Neural progenitor cell (in vitro differentiated cells): ENCODE data around the gene MYPN. TPM values are rescaled to one million over a fixed set of nuclear protein-coding genes. Genes with fewer than 3 reads are reported as not detected.
"Not testable (repeated sequence)": the region's sequence is repeated elsewhere in the genome, so short reads cannot be mapped to it uniquely, and the experiment has no call there.

Source experiments
- DNase-seq: peaks from one replicate; pipeline ENCODE4 v3.0.0-alpha.2; 2016; ENCODE audit warnings: low spot score
- H2AFZ ChIP-seq: fragments of 200-600 bp; sonication (generic); replicated peaks from 2 replicates; pipeline ENCODE4 v1.6.1; 2016; ENCODE audit warnings: antibody characterized with exemption
- H3F3A ChIP-seq: fragments of 200-600 bp; sonication (generic); 2 replicates; pipeline ENCODE4 v1.6.1; 2016; ENCODE audit warnings: antibody characterized with exemption, low read depth
- H3K27ac ChIP-seq: fragments of 200-600 bp; sonication (generic); 2 replicates; pipeline ENCODE4 v1.5.1; 2016; ENCODE audit warnings: mild to moderate bottlenecking
- H3K27me3 ChIP-seq: fragments of 200-600 bp; sonication (generic); 2 replicates; pipeline ENCODE4 v1.6.1; 2016; ENCODE audit warnings: mild to moderate bottlenecking, moderate library complexity
- H3K36me3 ChIP-seq: fragments of 200-600 bp; sonication (generic); 2 replicates; pipeline ENCODE4 v1.5.1; 2016
- H3K4me1 ChIP-seq: fragments of 200-600 bp; sonication (generic); 2 replicates; pipeline ENCODE4 v1.6.1; 2016; ENCODE audit warnings: mixed run types
- H3K4me2 ChIP-seq: fragments of 200-600 bp; sonication (generic); 2 replicates; pipeline ENCODE4 v1.6.1; 2016
- H3K4me3 ChIP-seq: fragments of 200-600 bp; sonication (generic); 2 replicates; pipeline ENCODE4 v1.5.1; 2016
- H3K79me2 ChIP-seq: fragments of 200-600 bp; sonication (generic); 2 replicates; pipeline ENCODE4 v1.6.1; 2016; ENCODE audit warnings: low read depth
- H3K9ac ChIP-seq: fragments of 200-600 bp; sonication (generic); 2 replicates; pipeline ENCODE4 v1.6.1; 2016
- H3K9me3 ChIP-seq: fragments of 200-600 bp; sonication (generic); 2 replicates; pipeline ENCODE4 v1.5.1; 2016; ENCODE audit warnings: low read depth
- H4K20me1 ChIP-seq: fragments of 200-600 bp; sonication (generic); 2 replicates; pipeline ENCODE4 v1.6.1; 2016; ENCODE audit warnings: low read depth
- H3K27ac Mint-ChIP-seq: 3 replicates; pipeline ENCODE4 v1.8.0; 2021; ENCODE audit warnings: mixed read lengths
- H3K27me3 Mint-ChIP-seq: 2 replicates; pipeline ENCODE4 v1.8.0; 2022; ENCODE audit warnings: low read depth, mild to moderate bottlenecking, inconsistent platforms, moderate library complexity, mixed read lengths; ENCODE audit not compliant: insufficient read depth
- H3K36me3 Mint-ChIP-seq: 3 replicates; pipeline ENCODE4 v1.8.0; 2021; ENCODE audit warnings: mixed read lengths
- H3K4me1 Mint-ChIP-seq: 3 replicates; pipeline ENCODE4 v1.8.0; 2021; ENCODE audit warnings: mixed read lengths
- H3K4me3 Mint-ChIP-seq: 3 replicates; pipeline ENCODE4 v1.8.0; 2021; ENCODE audit warnings: mild to moderate bottlenecking, moderate library complexity, mixed read lengths
- H3K9me3 Mint-ChIP-seq: 3 replicates; pipeline ENCODE4 v1.8.0; 2020; ENCODE audit warnings: mixed read lengths
- EZH2 ChIP-seq: fragments of 200-600 bp; sonication (generic); IDR thresholded peaks from 2 replicates; pipeline ENCODE4 v1.6.1; 2017; ENCODE audit warnings: antibody characterized with exemption, mild to moderate bottlenecking, moderate library complexity
- EZH2phosphoT487 ChIP-seq: fragments of 200-600 bp; sonication (generic); IDR thresholded peaks from 2 replicates; pipeline ENCODE4 v1.6.1; 2017; ENCODE audit warnings: antibody characterized with exemption
- total RNA-seq: library from RNA; depleted of rRNA; stranded (reverse); fragments of >200 nt; gene quantifications from 2 replicates; pipeline ENCODE4 v1.2.3, GENCODE V29; 2015; ENCODE audit warnings: low replicate concordance
- TF ChIP-seq, protein P1 (sequence below): fragments of 200-600 bp; sonication (generic); IDR thresholded peaks from 2 replicates; pipeline ENCODE4 v1.5.1; 2017; ENCODE audit warnings: antibody characterized with exemption, mild to moderate bottlenecking

MYPN gene
- total RNA-seq, 1 donor from 2014 or later = not detected

DNA sequence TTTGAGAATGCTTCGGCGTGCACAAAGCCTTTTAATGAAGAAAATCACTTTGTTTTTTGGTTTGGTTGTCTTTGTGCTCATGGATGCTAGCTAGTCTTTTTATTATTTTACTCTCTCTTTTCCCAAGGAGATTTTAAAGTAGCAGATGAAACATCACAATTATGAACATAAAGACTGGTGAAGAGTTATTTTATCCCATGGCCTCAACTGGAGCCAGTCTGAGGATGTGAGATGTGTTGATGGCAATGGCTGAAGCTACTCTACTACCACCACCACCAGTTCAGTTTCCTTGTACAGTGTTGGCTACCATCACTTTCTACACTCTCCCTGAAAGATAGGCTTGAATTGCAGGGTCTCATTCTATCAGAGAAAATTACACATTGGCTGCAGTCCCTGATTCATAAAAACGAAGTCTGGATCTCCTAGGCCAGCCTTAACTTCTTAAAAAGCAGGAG is 33.7 kb upstream of the MYPN start:
- H3K4me1 Mint-ChIP-seq = peaks cover 30% of the 10 kb centered on the region
- Histone ChIP-seq H3F3A (peaks cover 22% of the 10 kb centered on the region), H3K4me2 (peak overlapping the region; percentile 87), H3K4me3 (peak overlapping the region; percentile 91), H4K20me1 (peaks cover 5% of the 10 kb centered on the region), H3K27ac (no peak overlapping the region), H3K9ac (no peak overlapping the region), H2AFZ (peak overlapping the region; percentile 97), H3K79me2 (peaks cover 42% of the 10 kb centered on the region), H3K27me3 (no peaks in the 10 kb centered on the region), H3K4me1 (peaks cover 30% of the 10 kb centered on the region), H3K9me3 (no peaks in the 10 kb centered on the region), H3K36me3 (no peaks in the 10 kb centered on the region)
- peaks cover 6% of the 10 kb centered on the region for H3K36me3 Mint-ChIP-seq
- peak overlapping the region; percentile 35 for H3K27ac Mint-ChIP-seq
- no peaks in the 10 kb centered on the region for H3K9me3 Mint-ChIP-seq
- peak overlapping the region; percentile 98 for H3K4me3 Mint-ChIP-seq
- H3K27me3 Mint-ChIP-seq = no peaks in the 10 kb centered on the region
- TF ChIP-seq EZH2 (no peak), EZH2phosphoT487 (no peak)
- TF ChIP-seq, protein P1, sequence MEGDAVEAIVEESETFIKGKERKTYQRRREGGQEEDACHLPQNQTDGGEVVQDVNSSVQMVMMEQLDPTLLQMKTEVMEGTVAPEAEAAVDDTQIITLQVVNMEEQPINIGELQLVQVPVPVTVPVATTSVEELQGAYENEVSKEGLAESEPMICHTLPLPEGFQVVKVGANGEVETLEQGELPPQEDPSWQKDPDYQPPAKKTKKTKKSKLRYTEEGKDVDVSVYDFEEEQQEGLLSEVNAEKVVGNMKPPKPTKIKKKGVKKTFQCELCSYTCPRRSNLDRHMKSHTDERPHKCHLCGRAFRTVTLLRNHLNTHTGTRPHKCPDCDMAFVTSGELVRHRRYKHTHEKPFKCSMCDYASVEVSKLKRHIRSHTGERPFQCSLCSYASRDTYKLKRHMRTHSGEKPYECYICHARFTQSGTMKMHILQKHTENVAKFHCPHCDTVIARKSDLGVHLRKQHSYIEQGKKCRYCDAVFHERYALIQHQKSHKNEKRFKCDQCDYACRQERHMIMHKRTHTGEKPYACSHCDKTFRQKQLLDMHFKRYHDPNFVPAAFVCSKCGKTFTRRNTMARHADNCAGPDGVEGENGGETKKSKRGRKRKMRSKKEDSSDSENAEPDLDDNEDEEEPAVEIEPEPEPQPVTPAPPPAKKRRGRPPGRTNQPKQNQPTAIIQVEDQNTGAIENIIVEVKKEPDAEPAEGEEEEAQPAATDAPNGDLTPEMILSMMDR = no peak
- DNase-seq = no peak

DNA sequence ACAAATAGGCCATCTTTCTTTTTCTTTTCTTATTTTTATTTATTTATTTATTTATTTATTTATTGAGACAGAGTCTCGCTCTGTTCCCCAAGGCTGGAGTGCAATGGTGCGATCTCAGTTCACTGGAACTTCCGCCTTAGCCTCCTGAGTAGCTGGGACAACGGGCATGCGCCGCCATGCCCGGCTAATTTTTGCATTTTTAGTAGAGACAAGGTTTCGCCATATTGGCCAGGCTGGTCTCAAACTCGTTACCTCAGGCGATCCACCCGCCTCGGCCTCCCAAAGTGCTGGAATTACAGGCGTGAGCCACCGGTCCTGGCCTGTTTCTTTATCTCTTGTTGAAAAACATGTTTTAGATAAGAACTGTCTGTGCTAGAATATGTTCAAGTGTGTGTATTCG is 33.2 kb upstream of the MYPN start:
- H3K4me2 ChIP-seq, H3K27me3 Mint-ChIP-seq: not testable (repeated sequence)
- H3K4me1 Mint-ChIP-seq = peaks cover 25% of the 10 kb centered on the region

DNA sequence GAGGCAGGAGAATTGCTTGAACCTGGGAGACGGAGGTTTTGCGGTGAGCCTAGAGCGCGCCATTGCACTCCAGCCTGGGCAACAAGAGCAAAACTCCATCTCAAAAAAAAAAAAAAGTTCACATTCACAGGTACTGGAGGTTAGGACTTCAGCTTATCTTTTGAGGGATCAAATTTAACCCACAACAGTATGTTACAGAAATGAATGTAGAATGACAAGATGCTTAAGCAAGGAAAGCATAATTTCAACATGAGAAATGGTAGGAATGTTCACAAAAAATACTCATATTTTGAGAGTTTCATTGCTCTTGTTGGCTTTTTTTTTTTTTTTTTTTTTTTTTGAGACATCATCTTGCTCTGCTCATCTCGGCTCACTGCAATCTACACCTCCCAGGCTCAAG is 32.3 kb upstream of the MYPN start:
- no peak for DNase-seq
- Histone ChIP-seq H3K9ac (no peak overlapping the region), H3K36me3 (no peaks in the 10 kb centered on the region), H3F3A (peaks cover 22% of the 10 kb centered on the region), H3K27ac (no peak overlapping the region), H3K4me1 (peaks cover 22% of the 10 kb centered on the region), H4K20me1 (peaks cover 5% of the 10 kb centered on the region), H3K9me3 (no peaks in the 10 kb centered on the region), H3K4me2 (no peak overlapping the region), H3K4me3 (no peak overlapping the region), H2AFZ (no peak overlapping the region), H3K27me3 (no peaks in the 10 kb centered on the region), H3K79me2 (peaks cover 28% of the 10 kb centered on the region)
- no peak overlapping the region for H3K4me3 Mint-ChIP-seq
- no peaks in the 10 kb centered on the region for H3K9me3 Mint-ChIP-seq
- H3K27ac Mint-ChIP-seq = no peak overlapping the region
- H3K27me3 Mint-ChIP-seq = no peaks in the 10 kb centered on the region
- H3K36me3 Mint-ChIP-seq = no peaks in the 10 kb centered on the region
- peaks cover 18% of the 10 kb centered on the region for H3K4me1 Mint-ChIP-seq
- no peak for TF ChIP-seq EZH2phosphoT487
- TF ChIP-seq EZH2 = no peak
- TF ChIP-seq, protein P1 = no peak

More for the DNA sequence above, 33.2 kb upstream of the MYPN start:
- H3K9me3 ChIP-seq, H2AFZ ChIP-seq, H3K4me3 Mint-ChIP-seq, H3K36me3 Mint-ChIP-seq, H3K27me3 ChIP-seq, H3K36me3 ChIP-seq, H3K27ac ChIP-seq, H3K27ac Mint-ChIP-seq, H3K9me3 Mint-ChIP-seq, H3K4me3 ChIP-seq, H4K20me1 ChIP-seq, H3K9ac ChIP-seq, DNase-seq: not testable (repeated sequence)
- Histone ChIP-seq H3F3A (peaks cover 22% of the 10 kb centered on the region), H3K4me1 (peaks cover 30% of the 10 kb centered on the region), H3K79me2 (peaks cover 37% of the 10 kb centered on the region)

DNA sequence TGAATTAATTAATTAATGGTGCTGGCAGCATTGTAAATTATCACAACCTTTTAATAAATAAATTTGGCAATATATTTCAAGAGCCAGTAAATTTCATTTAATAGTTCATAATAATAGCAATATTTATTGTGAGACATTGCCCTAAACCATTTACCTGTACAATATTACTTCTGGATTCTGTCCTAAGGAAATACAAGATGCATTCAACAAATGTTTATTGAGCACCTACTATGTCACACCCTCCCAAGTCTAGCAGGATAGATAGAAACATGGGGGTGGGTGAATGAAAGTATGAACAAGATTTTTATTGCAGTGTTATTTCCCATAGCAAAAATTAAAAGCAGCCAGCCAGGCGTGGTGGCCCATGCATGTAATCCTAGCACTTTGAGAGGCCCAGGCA is 29.9 kb upstream of the MYPN start:
- peaks cover 4% of the 10 kb centered on the region for H3K79me2 ChIP-seq
- H3K27ac Mint-ChIP-seq = no peak overlapping the region
- H3K27me3 Mint-ChIP-seq = no peaks in the 10 kb centered on the region
- no peaks in the 10 kb centered on the region for H3K9me3 Mint-ChIP-seq
- H3K4me2 ChIP-seq = no peak overlapping the region
- no peak overlapping the region for H3K4me3 Mint-ChIP-seq
- no peak overlapping the region for H3K27ac ChIP-seq
- no peaks in the 10 kb centered on the region for H4K20me1 ChIP-seq
- H3K4me3 ChIP-seq = no peak overlapping the region
- no peaks in the 10 kb centered on the region for H3K36me3 Mint-ChIP-seq
- H3K9me3 ChIP-seq = no peaks in the 10 kb centered on the region
- DNase-seq = no peak
- TF ChIP-seq EZH2 (no peak), EZH2phosphoT487 (no peak)
- TF ChIP-seq, protein P1 = no peak
- peaks cover 4% of the 10 kb centered on the region for H3K4me1 Mint-ChIP-seq
- no peak overlapping the region for H2AFZ ChIP-seq
- no peaks in the 10 kb centered on the region for H3K36me3 ChIP-seq
- no peak overlapping the region for H3K9ac ChIP-seq
- peaks cover 14% of the 10 kb centered on the region for H3F3A ChIP-seq
- peaks cover 4% of the 10 kb centered on the region for H3K4me1 ChIP-seq
- no peaks in the 10 kb centered on the region for H3K27me3 ChIP-seq
